Activated CD4-positive, alpha-beta T cell treated with anti-CD3 and anti-CD28 coated beads, Interleukin-2, amount 10 ng/mL, durations not matched to agents 7 days and 5 days (primary cell): ENCODE data around the gene SERPINB12. TPM values are rescaled to one million over a fixed set of nuclear protein-coding genes. Genes with fewer than 3 reads are reported as not detected.

Experiments used
- CTCF ChIA-PET: fragments of 350-600 bp; sonication (Branson Sonifier 250); formaldehyde crosslinking; loops from one replicate; lab custom pipeline; 2021; ENCODE audit warnings: antibody characterized with exemption; lab: Charles Lee
- POLR2A ChIA-PET: fragments of 350-600 bp; sonication (Branson Sonifier 250); formaldehyde crosslinking; loops from one replicate; lab custom pipeline; 2021; ENCODE audit warnings: antibody characterized with exemption; lab: Charles Lee
- DNase-seq: peaks from one replicate; pipeline ENCODE4 v3.0.0-alpha.2; 2020
- H3K27ac Mint-ChIP-seq: one replicate; pipeline ENCODE4 v1.8.0; 2021; ENCODE audit warnings: mild to moderate bottlenecking, moderate library complexity, mixed read lengths
- H3K27me3 Mint-ChIP-seq: one replicate; pipeline ENCODE4 v1.8.0; 2021; ENCODE audit warnings: mixed read lengths
- H3K36me3 Mint-ChIP-seq: one replicate; pipeline ENCODE4 v1.8.0; 2021; ENCODE audit warnings: low read depth, mixed read lengths
- H3K4me1 Mint-ChIP-seq: one replicate; pipeline ENCODE4 v1.8.0; 2021; ENCODE audit warnings: mixed read lengths
- H3K4me3 Mint-ChIP-seq: one replicate; pipeline ENCODE4 v1.8.0; 2021; ENCODE audit warnings: mild to moderate bottlenecking, moderate library complexity, mixed read lengths
- H3K9me3 Mint-ChIP-seq: one replicate; pipeline ENCODE4 v1.8.0; 2021; ENCODE audit warnings: mixed read lengths
- total RNA-seq, 2 experiments: library from RNA; stranded (reverse); gene quantifications; one replicate each; pipeline ENCODE4 v1.2.3, GENCODE V29; 2021

Gene SERPINB12
- total RNA-seq, 2 experiments from 2014 or later: not detected

DNA sequence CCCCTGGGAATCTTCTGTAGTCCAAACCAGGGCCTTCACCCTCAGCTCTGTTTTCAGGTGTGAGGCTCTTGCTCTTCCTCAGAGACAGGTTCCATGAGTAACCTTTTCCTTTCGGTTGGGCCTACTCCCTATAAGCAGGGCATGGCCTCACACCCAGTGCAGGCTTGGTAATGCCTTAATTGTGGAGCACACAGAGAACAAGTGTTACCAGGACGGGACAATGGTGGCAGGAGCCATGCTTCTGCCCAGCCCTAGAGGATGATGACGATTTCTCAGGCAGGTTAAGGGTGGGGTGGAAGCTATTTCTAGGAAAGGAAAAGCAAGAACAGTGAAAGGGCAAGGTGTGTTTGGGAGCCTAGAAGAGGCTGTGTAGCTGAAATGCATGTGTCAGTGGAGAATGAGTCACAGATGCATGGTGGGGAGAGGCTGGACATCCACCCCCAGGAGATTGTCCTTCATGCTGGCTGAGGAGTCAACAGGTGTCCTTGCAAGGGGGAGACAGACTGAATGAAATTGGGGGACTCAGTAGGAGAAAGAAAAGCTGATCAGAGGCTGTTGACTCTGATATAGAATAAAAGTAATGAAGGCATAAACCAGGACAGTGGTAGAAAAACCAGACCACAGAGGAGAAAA is 22.0 kb upstream of the SERPINB12 start:
- ChIA-PET CTCF (interaction anchor here (0.7 to 3.8 kb wide), 2 partner anchors 11 to 57 kb away, joined by 3 to 18 read pairs; no protein-coding TSS in a partner anchor), POLR2A (no interaction called here)
- H3K27ac Mint-ChIP-seq: no peak overlapping the region
- no peaks in the 10 kb centered on the region for H3K9me3 Mint-ChIP-seq
- DNase-seq: no peak
- no peaks in the 10 kb centered on the region for H3K36me3 Mint-ChIP-seq
- H3K4me3 Mint-ChIP-seq: no peak overlapping the region
- no peaks in the 10 kb centered on the region for H3K4me1 Mint-ChIP-seq
- H3K27me3 Mint-ChIP-seq: peaks cover 32% of the 10 kb centered on the region

DNA sequence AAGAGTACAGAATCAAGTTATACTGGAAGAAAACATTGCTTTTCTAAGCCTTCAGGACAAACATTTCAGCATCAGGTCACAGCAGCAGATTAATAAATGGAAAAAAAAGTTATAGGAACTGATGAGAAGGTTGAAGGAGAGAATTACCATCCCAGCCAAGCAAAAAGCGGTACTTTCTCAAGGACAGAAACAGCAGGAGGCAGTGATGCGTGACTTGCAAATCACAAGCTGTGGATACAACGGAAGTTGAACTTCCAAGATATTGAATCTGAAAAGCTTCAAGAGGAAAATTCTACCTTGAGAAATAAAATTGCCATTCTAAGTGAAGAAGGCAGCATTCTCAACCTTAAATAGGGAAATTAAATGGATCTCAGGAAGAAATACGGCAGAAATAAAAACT is 18.5 kb upstream of the SERPINB12 start:
- Mint-ChIP-seq H3K4me3 (no peak overlapping the region), H3K27me3 (peaks cover 37% of the 10 kb centered on the region), H3K4me1 (no peaks in the 10 kb centered on the region), H3K36me3 (no peaks in the 10 kb centered on the region), H3K27ac (no peak overlapping the region), H3K9me3 (no peaks in the 10 kb centered on the region)
- ChIA-PET CTCF (no interaction called here), POLR2A (no interaction called here)
- no peak for DNase-seq

DNA sequence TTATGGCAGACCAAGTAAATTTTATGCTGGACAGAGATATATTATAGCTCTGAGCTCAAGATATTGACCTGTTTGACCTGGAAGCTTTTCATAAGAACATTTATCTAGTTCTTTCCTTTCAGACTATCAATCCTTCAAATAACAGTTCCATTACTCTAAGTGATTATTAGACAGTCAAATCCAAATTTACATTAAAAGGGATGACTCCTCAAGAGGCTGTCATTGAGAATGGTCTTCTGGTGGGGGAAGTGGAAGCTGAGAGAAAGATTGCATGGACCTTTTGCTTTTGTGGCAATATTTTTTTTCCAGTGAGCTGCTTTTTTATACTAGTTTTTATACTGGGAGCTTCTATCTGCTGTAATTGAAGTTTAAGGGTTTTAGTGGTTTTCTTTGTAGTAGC is 14.9 kb upstream of the SERPINB12 start:
- no peak overlapping the region for H3K27ac Mint-ChIP-seq
- no peak overlapping the region for H3K4me3 Mint-ChIP-seq
- peaks cover 36% of the 10 kb centered on the region for H3K27me3 Mint-ChIP-seq
- H3K4me1 Mint-ChIP-seq: no peaks in the 10 kb centered on the region
- no peaks in the 10 kb centered on the region for H3K36me3 Mint-ChIP-seq
- ChIA-PET CTCF (interaction anchor here (1.0 kb wide), 1 partner anchor 9 kb away, joined by 3 read pairs; no protein-coding TSS in a partner anchor), POLR2A (no interaction called here)
- no peak for DNase-seq
- no peaks in the 10 kb centered on the region for H3K9me3 Mint-ChIP-seq

DNA sequence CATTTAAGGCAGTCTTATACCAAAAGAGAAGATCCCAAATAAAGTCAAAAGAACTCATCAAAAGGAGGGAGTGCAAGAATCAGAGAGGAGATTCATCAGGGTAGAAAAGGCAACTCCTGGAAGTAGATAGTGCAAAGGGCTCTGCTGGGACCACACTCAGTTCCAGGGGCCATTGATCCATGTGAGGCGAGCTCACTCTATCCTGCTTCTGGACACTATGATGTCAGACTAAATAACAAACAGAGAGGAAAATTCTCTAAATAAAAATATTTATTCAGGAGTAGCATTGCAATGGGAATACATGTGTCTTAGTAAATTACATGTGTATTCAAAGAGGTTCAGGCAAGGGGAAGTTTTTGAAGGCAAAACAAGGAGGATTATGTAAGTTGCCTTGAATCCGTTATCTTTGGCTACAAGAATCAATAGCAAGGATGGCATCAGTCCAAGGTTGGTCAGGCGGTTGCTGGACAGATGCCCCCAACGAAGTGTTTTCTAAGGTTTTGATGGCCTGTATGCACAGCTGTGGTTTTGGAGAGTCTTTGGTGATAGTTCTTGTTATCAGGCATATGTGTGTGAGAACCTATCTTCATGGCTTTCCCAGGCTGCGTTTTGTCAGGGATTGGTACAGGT is 13.2 kb upstream of the SERPINB12 start:
- Mint-ChIP-seq H3K27ac (no peak overlapping the region), H3K4me1 (no peaks in the 10 kb centered on the region), H3K9me3 (no peaks in the 10 kb centered on the region), H3K27me3 (peaks cover 34% of the 10 kb centered on the region), H3K36me3 (no peaks in the 10 kb centered on the region), H3K4me3 (no peak overlapping the region)
- no peak for DNase-seq
- CTCF ChIA-PET: interaction anchor here (1.2 kb wide), 1 partner anchor 10 kb away, joined by 4 read pairs; no protein-coding TSS in a partner anchor
- POLR2A ChIA-PET: no interaction called here

DNA sequence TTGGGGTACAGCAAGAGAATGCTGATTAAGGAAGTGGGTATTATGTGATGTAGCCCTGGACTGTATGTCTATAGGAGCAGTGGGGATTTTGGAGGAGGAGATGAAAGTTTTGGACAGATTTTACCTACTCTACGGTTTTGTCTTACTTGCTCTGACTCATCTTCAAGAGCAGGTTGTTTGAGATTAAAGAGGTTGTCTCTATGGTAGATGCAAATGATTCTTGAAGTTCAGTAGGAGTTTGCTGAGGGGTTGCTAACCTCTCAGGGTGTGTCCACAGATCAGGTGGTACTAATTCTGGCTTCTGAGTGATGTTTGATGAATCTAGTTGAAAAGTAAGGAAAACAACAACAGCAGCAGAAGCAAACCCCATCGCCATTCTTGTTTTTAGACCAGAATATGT is 9.7 kb upstream of the SERPINB12 start:
- Mint-ChIP-seq H3K36me3 (no peaks in the 10 kb centered on the region), H3K27ac (no peak overlapping the region), H3K4me1 (peaks cover 6% of the 10 kb centered on the region), H3K9me3 (no peaks in the 10 kb centered on the region), H3K27me3 (peaks cover 41% of the 10 kb centered on the region), H3K4me3 (no peak overlapping the region)
- DNase-seq: no peak
- ChIA-PET CTCF (no interaction called here), POLR2A (no interaction called here)

DNA sequence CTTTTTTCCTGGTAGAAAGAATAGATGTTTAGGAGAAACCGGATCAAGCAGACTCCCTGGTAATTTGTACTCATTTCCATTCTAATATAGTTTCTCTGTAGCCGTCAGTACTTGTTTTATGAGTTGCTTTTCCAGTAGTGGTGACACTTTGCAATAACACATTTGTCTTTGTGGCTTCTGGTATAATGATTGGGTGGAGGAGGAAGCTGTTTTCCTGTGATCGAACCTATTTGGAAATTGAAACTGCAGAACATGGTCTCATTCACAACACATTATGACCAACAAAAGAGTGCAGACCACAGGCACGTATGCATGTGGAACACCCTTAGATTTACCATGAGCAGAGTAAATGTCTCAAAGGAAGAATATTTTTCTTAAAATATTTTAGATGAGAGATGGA is 7.6 kb upstream of the SERPINB12 start:
- ChIA-PET CTCF (no interaction called here), POLR2A (no interaction called here)
- no peak overlapping the region for H3K27ac Mint-ChIP-seq
- peaks cover 6% of the 10 kb centered on the region for H3K4me1 Mint-ChIP-seq
- H3K9me3 Mint-ChIP-seq: no peaks in the 10 kb centered on the region
- no peaks in the 10 kb centered on the region for H3K36me3 Mint-ChIP-seq
- peaks cover 37% of the 10 kb centered on the region for H3K27me3 Mint-ChIP-seq
- no peak overlapping the region for H3K4me3 Mint-ChIP-seq
- no peak for DNase-seq

DNA sequence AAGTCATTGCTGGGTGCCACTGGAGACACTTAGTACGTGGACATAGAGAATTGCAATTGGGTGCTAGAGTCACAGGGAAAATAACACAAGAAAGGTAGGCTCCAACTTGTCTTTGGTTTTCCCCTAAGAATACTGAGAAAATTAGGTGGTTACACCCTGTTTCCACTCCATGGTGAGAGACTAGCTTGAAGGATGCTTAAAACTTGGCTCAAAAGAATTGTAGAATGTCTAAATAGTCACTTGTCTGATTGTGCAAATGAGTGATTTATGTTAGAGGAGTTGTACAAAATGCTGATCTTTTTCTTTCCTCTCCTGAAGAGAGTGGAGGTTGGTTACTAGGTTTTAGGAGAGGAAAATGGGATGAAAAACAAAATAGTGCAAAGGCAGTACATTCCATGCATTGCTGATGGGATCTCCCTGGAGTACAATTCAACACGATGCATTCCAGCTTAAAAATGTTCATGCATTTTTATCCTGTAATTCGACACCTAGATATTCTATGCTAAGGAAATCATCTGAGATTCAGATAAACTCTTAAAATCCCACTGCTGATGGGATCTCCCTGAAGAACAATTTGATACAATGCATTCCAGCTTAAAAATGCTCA is 2.2 kb upstream of the SERPINB12 start:
- POLR2A ChIA-PET: no interaction called here
- no peak for DNase-seq
- H3K27ac Mint-ChIP-seq: no peak overlapping the region
- no peak overlapping the region for H3K4me3 Mint-ChIP-seq
- H3K36me3 Mint-ChIP-seq: no peaks in the 10 kb centered on the region
- H3K4me1 Mint-ChIP-seq: no peaks in the 10 kb centered on the region
- peaks cover 32% of the 10 kb centered on the region for H3K27me3 Mint-ChIP-seq
- CTCF ChIA-PET: no interaction called here
- no peaks in the 10 kb centered on the region for H3K9me3 Mint-ChIP-seq

DNA sequence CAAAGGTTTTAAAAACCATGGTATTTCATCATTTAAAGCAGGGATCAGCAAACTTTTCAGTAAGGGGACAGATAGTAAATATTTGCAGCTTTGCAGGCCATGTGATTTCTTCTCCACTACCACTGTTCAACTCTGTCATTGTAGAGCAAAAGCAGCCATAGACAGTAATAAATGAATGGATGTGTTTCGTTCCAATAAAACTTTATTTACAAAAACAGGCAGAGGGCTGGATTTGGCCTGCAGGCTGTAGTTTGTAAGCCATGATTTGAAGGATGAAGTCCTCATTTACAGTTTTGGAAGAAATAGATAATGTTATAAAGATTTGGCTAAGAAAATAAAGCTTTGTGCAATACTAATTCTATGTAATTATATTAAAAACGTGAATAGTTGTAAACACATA is 1.8 kb downstream of the SERPINB12 start:
- Mint-ChIP-seq H3K9me3 (no peaks in the 10 kb centered on the region), H3K36me3 (no peaks in the 10 kb centered on the region), H3K4me1 (no peaks in the 10 kb centered on the region), H3K27me3 (peaks cover 30% of the 10 kb centered on the region), H3K4me3 (no peak overlapping the region), H3K27ac (no peak overlapping the region)
- ChIA-PET POLR2A (no interaction called here), CTCF (no interaction called here)
- DNase-seq: no peak

DNA sequence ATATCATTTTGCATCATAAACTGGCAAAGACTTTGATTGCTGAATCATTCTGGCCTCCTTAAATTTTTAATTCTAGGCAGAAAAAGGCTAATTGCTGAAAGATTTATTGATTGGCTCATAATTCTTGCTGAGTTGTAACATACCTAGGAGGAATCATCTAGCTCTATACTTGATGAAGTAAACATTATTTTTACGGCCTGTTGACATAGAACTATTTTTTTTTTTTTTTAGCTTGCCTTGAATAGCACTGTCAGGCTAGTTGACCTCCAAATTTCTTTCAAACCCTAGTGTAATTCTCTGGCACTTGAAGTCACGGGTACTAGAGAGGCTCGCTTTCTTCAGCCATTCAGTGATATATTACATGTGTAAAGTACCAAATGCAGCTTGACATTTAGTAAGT is 2.8 kb downstream of the SERPINB12 start:
- Mint-ChIP-seq H3K4me1 (no peaks in the 10 kb centered on the region), H3K9me3 (no peaks in the 10 kb centered on the region), H3K27ac (no peak overlapping the region), H3K4me3 (no peak overlapping the region), H3K36me3 (no peaks in the 10 kb centered on the region), H3K27me3 (peaks cover 31% of the 10 kb centered on the region)
- CTCF ChIA-PET: interaction anchor here (0.6 kb wide), 1 partner anchor 54 kb away, joined by 3 read pairs; no protein-coding TSS in a partner anchor
- POLR2A ChIA-PET: no interaction called here
- no peak for DNase-seq

DNA sequence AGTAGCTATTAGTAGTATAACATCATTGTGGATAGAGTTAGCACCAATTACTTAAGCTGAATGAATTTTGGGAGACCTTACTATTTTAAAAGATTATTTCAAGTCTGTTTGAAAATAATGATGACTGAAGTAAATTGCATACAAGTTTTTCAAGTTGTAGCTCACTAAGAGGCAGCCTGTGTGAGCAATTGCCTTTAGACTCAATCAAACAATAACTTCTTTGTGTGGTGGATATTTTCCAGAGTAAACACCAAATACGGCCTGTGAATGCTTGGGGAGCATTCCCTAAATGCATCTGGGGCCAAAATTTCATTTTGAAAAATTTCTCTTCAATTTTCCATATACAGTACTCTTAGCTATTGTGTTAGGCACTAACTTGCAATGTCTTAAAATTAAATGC is 7.9 kb downstream of the SERPINB12 start:
- CTCF ChIA-PET: no interaction called here
- POLR2A ChIA-PET: no interaction called here
- no peaks in the 10 kb centered on the region for H3K36me3 Mint-ChIP-seq
- no peak overlapping the region for H3K4me3 Mint-ChIP-seq
- H3K27me3 Mint-ChIP-seq: peaks cover 31% of the 10 kb centered on the region
- H3K4me1 Mint-ChIP-seq: no peaks in the 10 kb centered on the region
- H3K27ac Mint-ChIP-seq: no peak overlapping the region
- H3K9me3 Mint-ChIP-seq: no peaks in the 10 kb centered on the region
- DNase-seq: no peak

DNA sequence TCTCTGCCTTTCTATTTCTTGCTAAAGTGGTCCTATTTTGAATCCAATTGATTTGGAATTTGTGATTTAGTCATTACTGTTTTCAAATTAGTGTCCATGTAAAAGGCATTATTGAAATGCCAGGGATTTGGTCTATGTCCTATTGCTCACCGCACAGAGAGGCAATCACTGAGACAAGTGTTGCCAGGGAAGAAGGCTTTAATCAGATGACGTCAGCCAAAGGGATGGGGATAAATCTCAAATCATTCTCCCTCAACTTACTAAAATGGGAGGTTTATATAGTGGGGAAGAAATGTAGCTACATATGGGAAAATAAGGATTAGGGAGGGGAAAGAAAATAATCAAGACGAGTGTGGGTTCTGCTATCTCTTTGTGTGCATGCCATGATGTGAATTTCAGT is 9.6 kb downstream of the SERPINB12 start:
- Mint-ChIP-seq H3K4me1 (no peaks in the 10 kb centered on the region), H3K27ac (no peak overlapping the region), H3K27me3 (peaks cover 24% of the 10 kb centered on the region), H3K4me3 (no peak overlapping the region), H3K36me3 (no peaks in the 10 kb centered on the region), H3K9me3 (no peaks in the 10 kb centered on the region)
- no peak for DNase-seq
- ChIA-PET POLR2A (no interaction called here), CTCF (interaction anchor here (0.6 kb wide), 1 partner anchor 79 kb away, joined by 3 read pairs; no protein-coding TSS in a partner anchor)

DNA sequence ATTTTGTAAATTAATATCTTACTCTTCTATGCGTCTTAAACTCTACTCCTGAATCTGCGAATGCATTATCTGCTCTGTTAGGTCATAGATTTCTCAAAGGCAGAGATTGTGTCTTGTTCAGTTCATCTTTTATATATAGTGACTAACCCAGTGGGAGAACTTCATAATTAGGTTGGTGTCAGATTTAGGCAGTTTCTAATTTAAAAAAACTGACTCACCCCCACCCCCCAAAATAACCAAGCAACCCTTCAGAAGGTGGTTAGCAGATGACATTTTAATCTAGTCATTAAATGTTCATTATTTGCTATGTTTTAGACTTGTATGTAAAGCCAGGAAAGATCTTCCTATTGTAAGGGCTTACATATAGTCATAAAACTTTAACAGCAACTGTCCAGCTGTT is 10.4 kb downstream of the SERPINB12 start:
- no peaks in the 10 kb centered on the region for H3K36me3 Mint-ChIP-seq
- no peak overlapping the region for H3K27ac Mint-ChIP-seq
- peaks cover 22% of the 10 kb centered on the region for H3K27me3 Mint-ChIP-seq

DNA sequence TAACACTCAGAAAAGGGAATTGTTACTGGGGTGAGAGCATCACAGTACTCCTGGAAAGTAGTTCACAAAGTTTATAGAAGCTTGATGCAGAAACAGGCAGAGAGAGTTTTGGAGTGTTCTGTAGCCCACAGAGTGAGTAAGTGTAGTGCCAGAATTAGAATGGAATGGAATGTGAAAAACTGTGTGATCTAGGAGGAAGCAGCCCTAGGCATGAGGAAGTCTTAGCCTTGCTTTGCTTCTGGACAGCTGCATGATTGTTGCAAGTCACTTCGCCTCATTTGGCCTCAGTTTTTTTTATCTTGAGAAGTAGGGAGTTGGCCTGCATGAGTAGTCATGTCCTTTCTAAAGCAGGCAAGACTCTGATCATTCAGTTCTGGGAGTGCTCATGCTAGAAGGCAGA is 10.9 kb downstream of the SERPINB12 start:
- Mint-ChIP-seq H3K27me3 (peaks cover 19% of the 10 kb centered on the region), H3K9me3 (no peaks in the 10 kb centered on the region), H3K27ac (no peak overlapping the region), H3K36me3 (no peaks in the 10 kb centered on the region), H3K4me1 (no peaks in the 10 kb centered on the region), H3K4me3 (no peak overlapping the region)
- DNase-seq: no peak
- POLR2A ChIA-PET: no interaction called here
- CTCF ChIA-PET: interaction anchor here (0.9 to 1.4 kb wide), 2 partner anchors 9 to 19 kb away, joined by 3 to 4 read pairs; no protein-coding TSS in a partner anchor

More for the DNA sequence above, 10.4 kb downstream of the SERPINB12 start:
- H3K4me1 Mint-ChIP-seq: no peaks in the 10 kb centered on the region
- no peak overlapping the region for H3K4me3 Mint-ChIP-seq
- ChIA-PET CTCF (interaction anchor here (1.4 kb wide), 1 partner anchor 9 kb away, joined by 4 read pairs; no protein-coding TSS in a partner anchor), POLR2A (no interaction called here)
- H3K9me3 Mint-ChIP-seq: no peaks in the 10 kb centered on the region
- DNase-seq: no peak
